ENCODE data around the gene PCBP4. TPM values are rescaled to one million over a fixed set of nuclear protein-coding genes. Genes with fewer than 3 reads are reported as not detected.

The PCBP4 gene
- total RNA-seq, 1 experiment from 2014 or later = 48.8 TPM

GRCh38 chr3:51948016-51948580, 19.2 kb downstream of the PCBP4 start:
- no peaks in the 10 kb centered on the region for H3K36me3 ChIP-seq (ENCODE audit: control insufficient read depth in 1 of 2, insufficient read depth in 2 of 2, low read length in 2 of 2)
- peaks cover 5 to 7% of the 10 kb centered on the region in 2 experiments for H3K4me1 ChIP-seq (ENCODE audit: control insufficient read depth in 1 of 2, insufficient read depth in 2 of 2, low read length in 2 of 2)
- no peaks in the 10 kb centered on the region for H4K20me1 ChIP-seq (ENCODE audit: insufficient read depth)
- POLR2A ChIA-PET = no interaction called here
- CTCF ChIA-PET = no interaction called here
- no peak overlapping the region for H3K4me3 ChIP-seq (replicated peaks in 1 of 2; ENCODE audit: low read depth in 1 of 2, low read length in 2 of 2)
- TF ChIP-seq ATF3 (IDR thresholded peaks at IDR 0.05) (no peak), CBX3 (IDR thresholded peaks at IDR 0.05; ENCODE audit: low read depth) (no peak), EZH2phosphoT487 (IDR thresholded peaks at IDR 0.05; ENCODE audit: borderline replicate concordance) (no peak), ELF1 (IDR thresholded peaks at IDR 0.05; ENCODE audit: borderline replicate concordance, low read depth) (no peak), REST (IDR thresholded peaks at IDR 0.05; ENCODE audit: low read depth) (no peak), CEBPB (IDR thresholded peaks at IDR 0.05; ENCODE audit: low read depth) (no peak), SIN3A (IDR thresholded peaks at IDR 0.05; ENCODE audit: low read depth) (no peak), SP1 (IDR thresholded peaks at IDR 0.05; ENCODE audit: low read depth) (no peak), ZFX (IDR thresholded peaks at IDR 0.05) (no peak), TCF7L2 (IDR thresholded peaks at IDR 0.05; ENCODE audit: borderline replicate concordance, extremely low read depth, insufficient read depth, insufficient read length) (no peak), CTCF (IDR thresholded peaks at IDR 0.05 in 2 of 3, conservative IDR thresholded peaks at IDR 0.05 in 1 of 3; ENCODE audit: borderline replicate concordance in 1 of 3, insufficient read depth in 1 of 3, low read depth in 2 of 3, low read length in 2 of 3) (no peak), EZH2 (IDR thresholded peaks at IDR 0.05) (no peak), YY1 (IDR thresholded peaks at IDR 0.05; ENCODE audit: extremely low read depth, insufficient replicate concordance, low read depth, low read length) (no peak)
- no peaks in the 10 kb centered on the region for H3K9me3 ChIP-seq (ENCODE audit: control insufficient read depth in 1 of 2, insufficient read depth in 1 of 2, low read depth in 1 of 2, low read length in 2 of 2)
- H3K4me2 ChIP-seq (ENCODE audit: low read length) = no peak overlapping the region
- H3K27me3 ChIP-seq (ENCODE audit: insufficient read depth, low read length) = no peaks in the 10 kb centered on the region
- no peak for DNase-seq (ENCODE audit: low read depth, low spot score)
- intact Hi-C loops (cut with micrococcal nuclease) = no loop called here
- RAD21 ChIA-PET (ENCODE audit: low non-redundant PET in 1 of 2, low total read pairs in 2 of 2, uncharacterized antibody in 2 of 2, unreplicated experiment in 2 of 2) = interaction anchor here in 1 of 2 experiments (0.6 kb wide), 1 partner anchor 391 kb away, joined by 3 read pairs; no protein-coding TSS in a partner anchor
- H2AFZ ChIP-seq (ENCODE audit: low read depth, low read length, poor library complexity, severe bottlenecking) = no peak overlapping the region
- no peak overlapping the region for H3K9ac ChIP-seq (ENCODE audit: low read length)
- H3K79me2 ChIP-seq (ENCODE audit: insufficient read depth, low read length) = no peaks in the 10 kb centered on the region
- no peak for ATAC-seq
- no peaks in the 10 kb centered on the region for H3K9me2 ChIP-seq (ENCODE audit: insufficient read depth)
- no peak overlapping the region for H3K27ac ChIP-seq (ENCODE audit: low read depth, low read length)
- BruUV-seq (replicated peaks) = no TSS peak
